GM12878 (cell line): ENCODE results near the gene PAM. TPM values are rescaled to one million over a fixed set of nuclear protein-coding genes. Genes with fewer than 3 reads are reported as not detected.
"Not testable (repeated sequence)": the region's sequence is repeated elsewhere in the genome, so short reads cannot be mapped to it uniquely, and the experiment has no call there.

Experiments
- ATAC-seq: fragments of 200-7000 bp; cut with Tn5 transposase; 3 replicates; pipeline ENCODE4 v1.9.1; 2020; ENCODE audit warnings: mild to moderate bottlenecking, moderate library complexity
- BruUV-seq: library from RNA; stranded (reverse); fragments of 400-500 nt; replicated peaks from 2 replicates; lab custom pipeline; 2021; lab: Mats Ljungman, UMichigan
- CTCF ChIA-PET: fragments of 300-600 bp; sonication (Branson Sonifier 250); formaldehyde crosslinking; extraction: SDS; loops from one replicate; lab custom pipeline; 2021; ENCODE audit warnings: inconsistent platforms; lab: Yijun Ruan, JAX
- POLR2A ChIA-PET: fragments of 350-600 bp; formaldehyde crosslinking; extraction: SDS; loops from one replicate; lab custom pipeline; 2021; ENCODE audit warnings: inconsistent platforms; lab: Charles Lee
- RAD21 ChIA-PET: fragments of 300-600 bp; sonication (Branson Sonifier 250); formaldehyde crosslinking; loops from one replicate; lab custom pipeline; 2023; ENCODE audit warnings: antibody characterized with exemption; ENCODE audit not compliant: unreplicated experiment; lab: Charles Lee
- SMC1A ChIA-PET: fragments of 300-600 bp; sonication (Branson Sonifier 250); formaldehyde crosslinking; loops from one replicate; lab custom pipeline; 2023; ENCODE audit not compliant: unreplicated experiment, uncharacterized antibody; lab: Charles Lee
- DNase-seq: peaks from one replicate; pipeline ENCODE4 v3.0.0-alpha.2; 2011; ENCODE audit warnings: low read depth, low spot score
- FAIRE-seq: peaks from 3 replicates; lab custom pipeline; 2011; peaks lifted over from hg19 to GRCh38; lab: Jason Lieb, UNC
- H2AFZ ChIP-seq: 2 replicates; pipeline ENCODE4 v1.6.0; 2011; ENCODE audit warnings: low read depth, low read length, control low read depth; ENCODE audit not compliant: control insufficient read depth
- H3K27ac ChIP-seq: 2 replicates; pipeline ENCODE4 v1.5.1; 2011; ENCODE audit warnings: control low read depth; ENCODE audit not compliant: control insufficient read depth, insufficient read depth
- H3K27me3 ChIP-seq, 2 experiments: replicated peaks in 1 of 2; 2 replicates each; pipeline versions ENCODE4 v1.6.0 to v1.6.1; 2011; ENCODE audit warnings: low read length in 1 of 2; ENCODE audit not compliant: control insufficient read depth in 2 of 2, insufficient read depth in 2 of 2
- H3K36me3 ChIP-seq, 2 experiments: 2 replicates each; pipeline ENCODE4 v1.5.1; 2011; ENCODE audit warnings: low read length in 1 of 2; ENCODE audit not compliant: control insufficient read depth in 2 of 2, insufficient read depth in 2 of 2
- H3K4me1 ChIP-seq: 2 replicates; pipeline ENCODE4 v1.6.1; 2011; ENCODE audit warnings: mild to moderate bottlenecking, low read length, moderate library complexity, mixed read lengths; ENCODE audit not compliant: control insufficient read depth, insufficient read depth
- H3K4me2 ChIP-seq: 2 replicates; pipeline ENCODE4 v1.6.0; 2011; ENCODE audit warnings: control low read depth; ENCODE audit not compliant: control insufficient read depth, insufficient read depth
- H3K4me3 ChIP-seq: fragments of 200-600 bp; sonication (generic); 2 replicates; pipeline ENCODE4 v1.5.1; 2016
- H3K79me2 ChIP-seq: 2 replicates; pipeline ENCODE4 v1.6.0; 2011; ENCODE audit warnings: low read length; ENCODE audit not compliant: control insufficient read depth, insufficient read depth
- H3K9ac ChIP-seq: 2 replicates; pipeline ENCODE4 v1.8.0; 2011; ENCODE audit warnings: low read length, control low read depth, mixed read lengths; ENCODE audit not compliant: control insufficient read depth, insufficient read depth
- H3K9me3 ChIP-seq: replicated peaks from 3 replicates; pipeline ENCODE4 v1.5.1; 2011; ENCODE audit warnings: mild to moderate bottlenecking, low read length; ENCODE audit not compliant: control insufficient read depth, insufficient read depth
- H4K20me1 ChIP-seq: 2 replicates; pipeline ENCODE4 v1.6.0; 2011; ENCODE audit not compliant: control insufficient read depth, insufficient read depth
- RAD21 ChIP-seq: IDR thresholded peaks from 2 replicates; pipeline ENCODE4 v1.6.1; 2011; ENCODE audit warnings: mild to moderate bottlenecking, low read depth, low read length, moderate library complexity; ENCODE audit not compliant: insufficient read depth
- SMC3 ChIP-seq: IDR thresholded peaks from 2 replicates; pipeline ENCODE4 v1.6.1; 2011; ENCODE audit warnings: low read length, improper control_type of control experiment, borderline replicate concordance
- ZNF384 ChIP-seq: IDR thresholded peaks from 2 replicates; pipeline ENCODE4 v1.6.1; 2012; ENCODE audit warnings: low read depth, mild to moderate bottlenecking, low read length, improper control_type of control experiment, borderline replicate concordance
- WGBS: methylation state at CpG from one replicate; pipeline ENCODE4 v1.1.6; 2016; ENCODE audit warnings: low lambda C conversion rate; ENCODE audit not compliant: insufficient replicate concordance, insufficient coverage; ENCODE audit errors: missing lambda C conversion rate; 5-methylcytosine and 5-hydroxymethylcytosine counted together
- in situ Hi-C: fragments of 300-500 bp; cut with MboI; formaldehyde crosslinking; loops from 9 replicates; pipeline ENCODE4 v1.14.3; 2018; ENCODE audit warnings: mixed read lengths
- intact Hi-C: fragments of 100-400 bp; cut with micrococcal nuclease; formaldehyde crosslinking; loops from one replicate; pipeline ENCODE4 v1.14.2; 2022; ENCODE audit not compliant: unreplicated experiment
- polyA plus RNA-seq, 11 experiments: library from polyadenylated mRNA; depleted of rRNA in 4 of 11; unstranded in 6 of 11; stranded (reverse) in 5 of 11; fragments of >200 nt; fragmentation: Nextera tagmentation in 4 of 11; fragmentation: Illumina TruSeq in 1 of 11; extraction: Ambion mirVana in 4 of 11; extraction: Trizol in 1 of 11; gene quantifications; 1 replicate in 1 of 11; 2 replicates in 10 of 11; pipeline versions ENCODE4 v1.2.1 to v1.2.3, GENCODE V29; 2011 to 2016; ENCODE audit warnings: inconsistent platforms in 2 of 11, missing spikeins in 2 of 11, low read depth in 1 of 11
- total RNA-seq, 4 experiments: library from RNA; depleted of rRNA in 3 of 4; stranded (reverse); fragments of >200 nt in 3 of 4; fragmentation: Illumina TruSeq in 1 of 4; extraction: Trizol in 1 of 4; gene quantifications; 2 replicates each; pipeline versions ENCODE4 v1.2.1 to v1.2.3, GENCODE V29; 2013 to 2021
- TF ChIP-seq, protein P1 (sequence below): fragments of 450-650 bp; IDR thresholded peaks from 2 replicates; pipeline ENCODE4 v1.6.1; 2017; ENCODE audit warnings: mild to moderate bottlenecking
- TF ChIP-seq, protein P2 (sequence below): fragments of 450-650 bp; IDR thresholded peaks from 2 replicates; pipeline ENCODE4 v1.6.1; 2014; ENCODE audit warnings: mild to moderate bottlenecking
- TF ChIP-seq, protein P3 (sequence below), 3 experiments: IDR thresholded peaks in 2 of 3; conservative IDR thresholded peaks in 1 of 3; 2 replicates each; pipeline ENCODE4 v1.5.1; 2011; ENCODE audit warnings: low read depth in 3 of 3, low read length in 3 of 3, mild to moderate bottlenecking in 3 of 3, control low read depth in 2 of 3, moderate library complexity in 2 of 3, inconsistent platforms in 1 of 3, mixed read lengths in 1 of 3; ENCODE audit not compliant: control insufficient read depth in 2 of 3, insufficient read depth in 1 of 3; ENCODE audit errors: extremely low read depth in 1 of 3
- TF ChIP-seq, protein P4 (sequence below): IDR thresholded peaks from 2 replicates; pipeline ENCODE4 v1.6.1; 2012; ENCODE audit warnings: low read depth, low read length, improper control_type of control experiment

The PAM gene
- total and polyA plus RNA-seq, 10 of the 15 experiments (the other 5 are each of a cell fraction or from before 2014, with no cell fraction given), result 5.5 to 72.5 (median 15.4) TPM

DNA sequence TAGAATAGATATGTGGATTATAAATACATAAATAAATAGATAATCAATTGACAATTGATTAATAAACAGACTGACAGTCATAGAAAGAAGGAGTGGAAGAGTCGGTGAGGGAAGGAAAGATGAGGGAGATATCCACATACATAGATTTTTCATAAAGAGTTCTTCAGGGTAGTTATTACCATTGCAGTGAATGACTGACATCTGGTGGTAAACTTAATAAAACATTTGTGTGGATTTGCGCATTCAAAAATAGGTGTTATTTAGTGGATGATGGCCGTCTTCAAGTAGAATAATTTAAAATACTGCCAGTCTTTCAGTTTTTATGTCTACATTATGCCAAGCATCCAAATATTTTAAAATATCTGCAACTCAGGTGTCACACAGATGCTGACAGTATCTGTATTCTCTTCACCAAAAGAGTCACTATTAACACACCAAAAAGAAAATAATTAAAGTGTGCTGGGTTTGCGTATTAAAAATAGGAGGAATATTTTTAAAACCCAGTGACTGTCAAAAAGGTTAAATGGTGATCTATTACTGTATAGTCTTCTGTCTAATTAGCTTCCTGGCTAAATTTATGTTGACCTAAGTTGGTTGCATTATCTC lies 286.1 kb downstream of the PAM start:
- in situ Hi-C loops (loop anchor here (10.0 kb wide), 1 partner anchor 456 kb away; no protein-coding TSS in a partner anchor), intact Hi-C loops (loop anchor here (1.0 to 5.0 kb wide), 5 partner anchors 98 to 458 kb away; no protein-coding TSS in a partner anchor)
- no peak for DNase-seq
- ChIA-PET POLR2A (no interaction called here), RAD21 (interaction anchor here (1.1 to 1.7 kb wide), 4 partner anchors 99 to 360 kb away, joined by 4 to 11 read pairs (median 6); no protein-coding TSS in a partner anchor), CTCF (interaction anchor here (1.0 to 3.6 kb wide), 7 partner anchors 16 to 459 kb away, joined by 3 to 37 read pairs (median 8); no protein-coding TSS in a partner anchor), SMC1A (interaction anchor here (0.6 to 3.7 kb wide), 7 partner anchors 10 to 360 kb away, joined by 3 to 31 read pairs (median 3); no protein-coding TSS in a partner anchor)
- 11% methylated on average over 4 of the region's 4 CpGs for WGBS
- Histone ChIP-seq H3K79me2 (no peaks in the 10 kb centered on the region), H3K9me3 (no peaks in the 10 kb centered on the region), H3K27me3 (no peaks in the 10 kb centered on the region), H3K27ac (no peak overlapping the region), H4K20me1 (no peaks in the 10 kb centered on the region), H3K9ac (no peak overlapping the region), H3K4me1 (no peaks in the 10 kb centered on the region), H3K4me3 (no peak overlapping the region), H2AFZ (no peak overlapping the region), H3K4me2 (no peak overlapping the region), H3K36me3 (no peaks in the 10 kb centered on the region)
- ATAC-seq, result peak; percentile 68
- TF ChIP-seq RAD21 (peak; percentile 79), ZNF384 (no peak), SMC3 (peak; percentile 61; the same call in 1 of the 2 replicates)
- TF ChIP-seq, protein P1, sequence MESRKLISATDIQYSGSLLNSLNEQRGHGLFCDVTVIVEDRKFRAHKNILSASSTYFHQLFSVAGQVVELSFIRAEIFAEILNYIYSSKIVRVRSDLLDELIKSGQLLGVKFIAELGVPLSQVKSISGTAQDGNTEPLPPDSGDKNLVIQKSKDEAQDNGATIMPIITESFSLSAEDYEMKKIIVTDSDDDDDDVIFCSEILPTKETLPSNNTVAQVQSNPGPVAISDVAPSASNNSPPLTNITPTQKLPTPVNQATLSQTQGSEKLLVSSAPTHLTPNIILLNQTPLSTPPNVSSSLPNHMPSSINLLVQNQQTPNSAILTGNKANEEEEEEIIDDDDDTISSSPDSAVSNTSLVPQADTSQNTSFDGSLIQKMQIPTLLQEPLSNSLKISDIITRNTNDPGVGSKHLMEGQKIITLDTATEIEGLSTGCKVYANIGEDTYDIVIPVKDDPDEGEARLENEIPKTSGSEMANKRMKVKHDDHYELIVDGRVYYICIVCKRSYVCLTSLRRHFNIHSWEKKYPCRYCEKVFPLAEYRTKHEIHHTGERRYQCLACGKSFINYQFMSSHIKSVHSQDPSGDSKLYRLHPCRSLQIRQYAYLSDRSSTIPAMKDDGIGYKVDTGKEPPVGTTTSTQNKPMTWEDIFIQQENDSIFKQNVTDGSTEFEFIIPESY, result no peak
- TF ChIP-seq, protein P2, sequence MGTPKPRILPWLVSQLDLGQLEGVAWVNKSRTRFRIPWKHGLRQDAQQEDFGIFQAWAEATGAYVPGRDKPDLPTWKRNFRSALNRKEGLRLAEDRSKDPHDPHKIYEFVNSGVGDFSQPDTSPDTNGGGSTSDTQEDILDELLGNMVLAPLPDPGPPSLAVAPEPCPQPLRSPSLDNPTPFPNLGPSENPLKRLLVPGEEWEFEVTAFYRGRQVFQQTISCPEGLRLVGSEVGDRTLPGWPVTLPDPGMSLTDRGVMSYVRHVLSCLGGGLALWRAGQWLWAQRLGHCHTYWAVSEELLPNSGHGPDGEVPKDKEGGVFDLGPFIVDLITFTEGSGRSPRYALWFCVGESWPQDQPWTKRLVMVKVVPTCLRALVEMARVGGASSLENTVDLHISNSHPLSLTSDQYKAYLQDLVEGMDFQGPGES, result no peak
- TF ChIP-seq, protein P3, sequence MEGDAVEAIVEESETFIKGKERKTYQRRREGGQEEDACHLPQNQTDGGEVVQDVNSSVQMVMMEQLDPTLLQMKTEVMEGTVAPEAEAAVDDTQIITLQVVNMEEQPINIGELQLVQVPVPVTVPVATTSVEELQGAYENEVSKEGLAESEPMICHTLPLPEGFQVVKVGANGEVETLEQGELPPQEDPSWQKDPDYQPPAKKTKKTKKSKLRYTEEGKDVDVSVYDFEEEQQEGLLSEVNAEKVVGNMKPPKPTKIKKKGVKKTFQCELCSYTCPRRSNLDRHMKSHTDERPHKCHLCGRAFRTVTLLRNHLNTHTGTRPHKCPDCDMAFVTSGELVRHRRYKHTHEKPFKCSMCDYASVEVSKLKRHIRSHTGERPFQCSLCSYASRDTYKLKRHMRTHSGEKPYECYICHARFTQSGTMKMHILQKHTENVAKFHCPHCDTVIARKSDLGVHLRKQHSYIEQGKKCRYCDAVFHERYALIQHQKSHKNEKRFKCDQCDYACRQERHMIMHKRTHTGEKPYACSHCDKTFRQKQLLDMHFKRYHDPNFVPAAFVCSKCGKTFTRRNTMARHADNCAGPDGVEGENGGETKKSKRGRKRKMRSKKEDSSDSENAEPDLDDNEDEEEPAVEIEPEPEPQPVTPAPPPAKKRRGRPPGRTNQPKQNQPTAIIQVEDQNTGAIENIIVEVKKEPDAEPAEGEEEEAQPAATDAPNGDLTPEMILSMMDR (IDR thresholded peaks at IDR 0.05 in 2 of 3, conservative IDR thresholded peaks at IDR 0.05 in 1 of 3; ENCODE audit: control insufficient read depth in 2 of 3, extremely low read depth in 1 of 3, insufficient read depth in 1 of 3, low read depth in 3 of 3, low read length in 3 of 3), result peak; percentile 16 to 58 (median 28); a peak in 4 of 6 replicates
- TF ChIP-seq, protein P4, sequence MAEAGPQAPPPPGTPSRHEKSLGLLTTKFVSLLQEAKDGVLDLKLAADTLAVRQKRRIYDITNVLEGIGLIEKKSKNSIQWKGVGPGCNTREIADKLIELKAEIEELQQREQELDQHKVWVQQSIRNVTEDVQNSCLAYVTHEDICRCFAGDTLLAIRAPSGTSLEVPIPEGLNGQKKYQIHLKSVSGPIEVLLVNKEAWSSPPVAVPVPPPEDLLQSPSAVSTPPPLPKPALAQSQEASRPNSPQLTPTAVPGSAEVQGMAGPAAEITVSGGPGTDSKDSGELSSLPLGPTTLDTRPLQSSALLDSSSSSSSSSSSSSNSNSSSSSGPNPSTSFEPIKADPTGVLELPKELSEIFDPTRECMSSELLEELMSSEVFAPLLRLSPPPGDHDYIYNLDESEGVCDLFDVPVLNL, result no peak
- BruUV-seq, result no TSS peak
- FAIRE-seq, result peak; percentile 61

DNA sequence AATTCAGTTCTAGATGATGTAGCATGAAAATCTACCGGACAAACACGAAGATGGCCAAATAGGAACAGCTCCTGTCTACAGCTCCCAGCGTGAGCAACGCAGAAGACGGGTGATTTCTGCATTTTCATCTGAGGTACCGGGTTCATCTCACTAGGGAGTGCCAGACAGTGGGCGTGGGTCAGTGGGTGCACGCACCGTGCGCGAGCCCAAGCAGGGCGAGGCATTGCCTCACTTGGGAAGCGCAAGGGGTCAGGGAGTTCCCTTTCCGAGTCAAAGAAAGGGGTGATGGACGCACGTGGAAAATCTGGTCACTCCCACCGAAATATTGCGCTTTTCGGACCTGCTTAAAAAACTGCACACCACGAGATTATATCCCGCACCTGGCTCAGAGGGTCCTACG lies 291.6 kb downstream of the PAM start:
- FAIRE-seq, H3K4me1 ChIP-seq, intact Hi-C loops, H3K4me2 ChIP-seq, H2AFZ ChIP-seq, H3K27ac ChIP-seq, H4K20me1 ChIP-seq, H3K36me3 ChIP-seq, H3K79me2 ChIP-seq, DNase-seq, H3K9ac ChIP-seq, SMC1A ChIA-PET, POLR2A ChIA-PET, H3K4me3 ChIP-seq, H3K9me3 ChIP-seq, H3K27me3 ChIP-seq, ATAC-seq, BruUV-seq: not testable (repeated sequence)
- ChIA-PET CTCF (interaction anchor here (1.3 kb wide), 1 partner anchor 365 kb away, joined by 4 read pairs; no protein-coding TSS in a partner anchor), RAD21 (interaction anchor here (0.9 to 1.2 kb wide), 2 partner anchors 178 to 465 kb away, joined by 3 to 4 read pairs; no protein-coding TSS in a partner anchor)
- in situ Hi-C loops, result loop anchor here (10.0 kb wide), 1 partner anchor 462 kb away; no protein-coding TSS in a partner anchor
- 81% methylated on average over 21 of the region's 22 CpGs for WGBS
